Tibial nerve (tissue), 4 donors: ENCODE measurements around the gene DBH. TPM values are rescaled to one million over a fixed set of nuclear protein-coding genes. Genes with fewer than 3 reads are reported as not detected.
A peak's percentile ranks its signal among the peaks of the same experiment; 100 is the strongest.

ENCODE experiments used
- DNase-seq, 2 donors: peaks; one replicate each; pipeline ENCODE4 v3.0.0-alpha.2; 2019; ENCODE audit warnings: low spot score in 2 of 2
- H3K27ac ChIP-seq, 4 donors: fragments of 200-600 bp; sonication (generic) in 3 of 4; one replicate each; pipeline ENCODE4 v1.5.1; 2017 to 2019; ENCODE audit warnings: mild to moderate bottlenecking in 1 of 4
- H3K27me3 ChIP-seq, 2 donors: fragments of 200-600 bp; sonication (generic) in 1 of 2; one replicate each; pipeline versions ENCODE4 v1.5.1 to v1.6.0; 2017 to 2019
- H3K36me3 ChIP-seq, 3 donors: fragments of 200-600 bp; sonication (generic); one replicate each; pipeline ENCODE4 v1.5.1; 2018 to 2019
- H3K4me1 ChIP-seq, 4 donors: fragments of 200-600 bp; sonication (generic) in 3 of 4; one replicate each; pipeline ENCODE4 v1.5.1; 2017 to 2019
- H3K4me3 ChIP-seq, 4 donors: fragments of 200-600 bp; sonication (generic) in 3 of 4; one replicate each; pipeline ENCODE4 v1.5.1; 2017 to 2019; ENCODE audit warnings: mild to moderate bottlenecking in 1 of 4, moderate library complexity in 1 of 4
- H3K9me3 ChIP-seq, 4 donors: fragments of 200-600 bp; sonication (generic) in 3 of 4; one replicate each; pipeline ENCODE4 v1.5.1; 2017 to 2019
- CTCF ChIP-seq, 5 experiments: fragments of 200-600 bp in 3 of 5; fragments of 450-650 bp in 2 of 5; sonication (generic) in 3 of 5; IDR thresholded peaks; one replicate each; pipeline ENCODE4 v1.5.1; 2016 to 2019; ENCODE audit warnings: antibody characterized with exemption in 5 of 5, mild to moderate bottlenecking in 3 of 5, moderate library complexity in 2 of 5
- EP300 ChIP-seq, 2 donors: sonication (generic); formaldehyde crosslinking; IDR thresholded peaks; one replicate each; pipeline ENCODE4 v1.6.1; 2017; ENCODE audit warnings: antibody characterized with exemption in 2 of 2, mild to moderate bottlenecking in 1 of 2
- POLR2A ChIP-seq, 2 donors: fragments of 450-650 bp; IDR thresholded peaks; one replicate each; pipeline ENCODE4 v1.6.1; 2017; ENCODE audit warnings: antibody characterized with exemption in 2 of 2, mild to moderate bottlenecking in 2 of 2, moderate library complexity in 2 of 2
- WGBS, 2 donors: methylation state at CpG; one replicate each; pipeline ENCODE4 v1.1.5; 2018; 5-methylcytosine and 5-hydroxymethylcytosine counted together
- total RNA-seq, 4 donors: library from RNA; depleted of rRNA; stranded (reverse); fragments of >200 nt; gene quantifications; one replicate each; pipeline ENCODE4 v1.1.0, GENCODE V29; 2016

DBH gene
- total RNA-seq, 4 donors from 2014 or later: under 0.01 to 1.2 (median 0.22) TPM; not detected in 1

GRCh38 chr9:133657120-133657661, 21.0 kb downstream of the DBH start:
- Histone ChIP-seq H3K4me1 (peaks cover 0 to 32% (median 7%) of the 10 kb centered on the region in 4 donors), H3K27me3 (peaks cover 0 to 61% of the 10 kb centered on the region in 2 donors), H3K9me3 (no peaks in the 10 kb centered on the region), H3K4me3 (no peak overlapping the region), H3K36me3 (no peaks in the 10 kb centered on the region), H3K27ac (no peak overlapping the region)
- TF ChIP-seq POLR2A (IDR thresholded peaks at IDR 0.05): no peak
- peak in 4 of 5 experiments; percentile 6 to 67 (median 52) for TF ChIP-seq CTCF (IDR thresholded peaks at IDR 0.05)
- WGBS, 2 donors: 74 to 76% methylated on average over 13 of the region's 13 CpGs
- no peak for DNase-seq

GRCh38 chr9:133658442-133659431, 22.6 kb downstream of the DBH start:
- Histone ChIP-seq H3K27ac (peak overlapping the region in 3 of 4 donors; percentile 45 to 75 (median 50)), H3K4me1 (peaks cover 0 to 37% (median 7%) of the 10 kb centered on the region in 4 donors), H3K9me3 (no peaks in the 10 kb centered on the region), H3K27me3 (peaks cover 0 to 52% of the 10 kb centered on the region in 2 donors), H3K4me3 (peak overlapping the region in 3 of 4 donors; percentile 1 to 35 (median 25)), H3K36me3 (no peaks in the 10 kb centered on the region)
- TF ChIP-seq EP300 (IDR thresholded peaks at IDR 0.05) (peak in 1 of 2 donors; percentile 12), CTCF (IDR thresholded peaks at IDR 0.05) (no peak), POLR2A (IDR thresholded peaks at IDR 0.05) (peak in 1 of 2 donors; percentile 14)
- peak; percentile 15 to 45 for DNase-seq
- 5 to 12% methylated on average over 15 to 35 of the region's 46 CpGs for WGBS, 2 donors

- H3K36me3 ChIP-seq: no peaks in the 10 kb centered on the region
- no peak for DNase-seq
- peaks cover 0 to 37% (median 7%) of the 10 kb centered on the region in 4 donors for H3K4me1 ChIP-seq
- H3K9me3 ChIP-seq: no peaks in the 10 kb centered on the region
- TF ChIP-seq EP300 (IDR thresholded peaks at IDR 0.05) (no peak), POLR2A (IDR thresholded peaks at IDR 0.05) (no peak), CTCF (IDR thresholded peaks at IDR 0.05) (no peak)
- peaks cover 0 to 48% of the 10 kb centered on the region in 2 donors for H3K27me3 ChIP-seq
- H3K27ac ChIP-seq: peak overlapping the region in 3 of 4 donors; percentile 45 to 75 (median 50)
- WGBS, 2 donors: 68 to 76% methylated on average over 9 to 12 of the region's 13 CpGs
- peak overlapping the region in 1 of 4 donors; percentile 35 for H3K4me3 ChIP-seq
Observed at GRCh38 chr9:133659516-133659915, 23.4 kb downstream of the DBH start.

GRCh38 chr9:133661846-133662540, 25.8 kb downstream of the DBH start:
- Histone ChIP-seq H3K4me1 (peaks cover 0 to 42% (median 7%) of the 10 kb centered on the region in 4 donors), H3K27me3 (peaks cover 0 to 23% of the 10 kb centered on the region in 2 donors)
- DNase-seq: peak in 1 of 2 donors; percentile 45

More at GRCh38 chr9:133661846-133662540, 25.8 kb downstream of the DBH start:
- Histone ChIP-seq H3K9me3 (no peaks in the 10 kb centered on the region), H3K4me3 (no peak overlapping the region), H3K27ac (peak overlapping the region in 3 of 4 donors; percentile 36 to 65 (median 51)), H3K36me3 (no peaks in the 10 kb centered on the region)
- 69 to 72% methylated on average over 22 to 24 of the region's 26 CpGs for WGBS, 2 donors
- TF ChIP-seq EP300 (IDR thresholded peaks at IDR 0.05): no peak
- TF ChIP-seq CTCF (IDR thresholded peaks at IDR 0.05): no peak
- TF ChIP-seq POLR2A (IDR thresholded peaks at IDR 0.05): no peak
